PC-3 (cell line): ENCODE measurements around the gene CARMIL1. TPM values are rescaled to one million over a fixed set of nuclear protein-coding genes. Genes with fewer than 3 reads are reported as not detected.

ENCODE experiments used
- ATAC-seq: fragments of 200-7000 bp; cut with Tn5 transposase; 2 replicates; pipeline ENCODE4 v1.9.1; 2020; ENCODE audit warnings: mild to moderate bottlenecking, moderate library complexity
- BruUV-seq: library from RNA; stranded (reverse); fragments of 400-500 nt; replicated peaks from 2 replicates; lab custom pipeline; 2021; lab: Mats Ljungman, UMichigan
- CTCF ChIA-PET: fragments of 300-600 bp; sonication (Branson Sonifier 250); formaldehyde crosslinking; loops from one replicate; lab custom pipeline; 2022; ENCODE audit warnings: antibody characterized with exemption; lab: Charles Lee
- POLR2A ChIA-PET: fragments of 300-600 bp; sonication (Branson Sonifier 250); formaldehyde crosslinking; loops from one replicate; lab custom pipeline; 2022; ENCODE audit warnings: antibody characterized with exemption; ENCODE audit not compliant: unreplicated experiment; lab: Charles Lee
- DNase-seq: peaks from one replicate; pipeline ENCODE4 v3.0.0-alpha.2; 2015
- H2AFZ ChIP-seq: fragments of 300-600 bp; sonication (generic); 2 replicates; pipeline ENCODE4 v1.6.0; 2016; ENCODE audit warnings: antibody characterized with exemption, low read length
- H3F3A ChIP-seq: fragments of 300-600 bp; sonication (generic); one replicate; pipeline ENCODE4 v1.6.0; 2017; ENCODE audit warnings: antibody characterized with exemption, low read length, control low read depth, mild to moderate bottlenecking; ENCODE audit not compliant: unreplicated experiment
- H3K27ac ChIP-seq: fragments of 300-600 bp; sonication (generic); 2 replicates; pipeline ENCODE4 v1.5.1; 2016; ENCODE audit warnings: mild to moderate bottlenecking, low read length
- H3K27me3 ChIP-seq: fragments of 300-600 bp; sonication (generic); 2 replicates; pipeline ENCODE4 v1.6.1; 2016; ENCODE audit warnings: low read length, mixed read lengths
- H3K36me3 ChIP-seq: fragments of 300-600 bp; sonication (generic); 2 replicates; pipeline ENCODE4 v1.6.1; 2016; ENCODE audit warnings: low read depth, mixed run types, low read length, mixed read lengths
- H3K4me1 ChIP-seq: fragments of 300-600 bp; sonication (generic); 2 replicates; pipeline ENCODE4 v1.5.1; 2016; ENCODE audit warnings: low read length; ENCODE audit not compliant: insufficient read depth
- H3K4me2 ChIP-seq: fragments of 300-600 bp; sonication (generic); 2 replicates; pipeline ENCODE4 v1.6.0; 2016; ENCODE audit warnings: low read length
- H3K4me3 ChIP-seq: fragments of 300-600 bp; sonication (generic); 2 replicates; pipeline ENCODE4 v1.5.1; 2016; ENCODE audit warnings: mild to moderate bottlenecking, low read length, mixed read lengths
- H3K79me2 ChIP-seq: fragments of 300-600 bp; sonication (generic); 2 replicates; pipeline ENCODE4 v1.6.1; 2017; ENCODE audit warnings: low read length, mixed read lengths
- H3K9ac ChIP-seq: fragments of 300-600 bp; sonication (generic); 2 replicates; pipeline ENCODE4 v1.6.0; 2016; ENCODE audit warnings: mild to moderate bottlenecking, low read length
- H3K9me2 ChIP-seq: fragments of 300-600 bp; sonication (generic); replicated peaks from 2 replicates; pipeline ENCODE4 v1.6.1; 2016; ENCODE audit warnings: mixed run types, low read length, mixed read lengths
- H3K9me3 ChIP-seq: fragments of 300-600 bp; sonication (generic); 2 replicates; pipeline ENCODE4 v1.6.1; 2016; ENCODE audit warnings: low read length, mixed read lengths
- H4K20me1 ChIP-seq: fragments of 300-600 bp; sonication (generic); 2 replicates; pipeline ENCODE4 v1.6.1; 2016; ENCODE audit warnings: low read length, mixed read lengths
- EZH2 ChIP-seq: fragments of 300-600 bp; sonication (generic); IDR thresholded peaks from one replicate; pipeline ENCODE4 v1.6.1; 2017; ENCODE audit warnings: antibody characterized with exemption, mild to moderate bottlenecking, low read length; ENCODE audit not compliant: unreplicated experiment
- EZH2phosphoT487 ChIP-seq: fragments of 300-600 bp; sonication (generic); IDR thresholded peaks from 2 replicates; pipeline ENCODE4 v1.6.1; 2018; ENCODE audit warnings: mild to moderate bottlenecking, antibody characterized with exemption, low read length, borderline replicate concordance
- intact Hi-C: fragments of 100-400 bp; cut with micrococcal nuclease; formaldehyde crosslinking; loops from 2 replicates; pipeline ENCODE4 v1.9.0; 2023
- total RNA-seq: library from RNA; depleted of rRNA; stranded (reverse); fragments of >200 nt; gene quantifications from 2 replicates; pipeline ENCODE4 v1.2.3, GENCODE V29; 2014
- TF ChIP-seq, protein P1 (sequence below): fragments of 300-600 bp; sonication (generic); conservative IDR thresholded peaks from 2 replicates; pipeline ENCODE4 v1.5.1; 2017; ENCODE audit warnings: antibody characterized with exemption, low read depth, mild to moderate bottlenecking, low read length

The CARMIL1 gene
- total RNA-seq, 1 experiment from 2014 or later: 22.0 TPM

DNA sequence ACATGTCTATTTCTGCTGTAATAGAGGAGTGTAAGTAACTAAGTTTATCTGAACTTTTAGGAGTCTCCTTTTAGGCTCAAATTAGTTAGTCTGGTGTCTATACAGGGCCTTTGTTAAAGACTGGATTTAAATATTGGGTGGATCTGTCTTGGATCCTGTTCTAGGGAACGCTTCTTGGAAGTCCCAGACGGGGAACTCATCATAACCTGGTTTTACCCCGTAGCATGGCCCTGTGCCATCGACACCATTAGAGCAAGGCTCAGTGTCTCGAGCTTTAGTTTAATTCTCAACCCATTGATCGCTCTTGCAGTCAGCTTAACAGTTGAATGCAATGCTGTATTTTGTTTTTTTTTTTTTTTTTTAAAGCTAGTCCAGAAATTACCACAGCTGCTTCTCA, 89.9 kb downstream of the CARMIL1 start:
- Histone ChIP-seq H3K27ac (no peak overlapping the region), H3K79me2 (peaks cover 29% of the 10 kb centered on the region), H3K27me3 (no peaks in the 10 kb centered on the region), H3K9me2 (no peaks in the 10 kb centered on the region), H3K9ac (no peak overlapping the region), H2AFZ (no peak overlapping the region), H3F3A (no peaks in the 10 kb centered on the region), H3K4me1 (peaks cover 11% of the 10 kb centered on the region), H3K4me2 (no peak overlapping the region), H3K9me3 (no peaks in the 10 kb centered on the region), H3K36me3 (no peaks in the 10 kb centered on the region), H4K20me1 (no peaks in the 10 kb centered on the region; the same call in 1 of the 2 replicates), H3K4me3 (no peak overlapping the region)
- TF ChIP-seq EZH2phosphoT487 (no peak), EZH2 (no peak)
- TF ChIP-seq, protein P1, sequence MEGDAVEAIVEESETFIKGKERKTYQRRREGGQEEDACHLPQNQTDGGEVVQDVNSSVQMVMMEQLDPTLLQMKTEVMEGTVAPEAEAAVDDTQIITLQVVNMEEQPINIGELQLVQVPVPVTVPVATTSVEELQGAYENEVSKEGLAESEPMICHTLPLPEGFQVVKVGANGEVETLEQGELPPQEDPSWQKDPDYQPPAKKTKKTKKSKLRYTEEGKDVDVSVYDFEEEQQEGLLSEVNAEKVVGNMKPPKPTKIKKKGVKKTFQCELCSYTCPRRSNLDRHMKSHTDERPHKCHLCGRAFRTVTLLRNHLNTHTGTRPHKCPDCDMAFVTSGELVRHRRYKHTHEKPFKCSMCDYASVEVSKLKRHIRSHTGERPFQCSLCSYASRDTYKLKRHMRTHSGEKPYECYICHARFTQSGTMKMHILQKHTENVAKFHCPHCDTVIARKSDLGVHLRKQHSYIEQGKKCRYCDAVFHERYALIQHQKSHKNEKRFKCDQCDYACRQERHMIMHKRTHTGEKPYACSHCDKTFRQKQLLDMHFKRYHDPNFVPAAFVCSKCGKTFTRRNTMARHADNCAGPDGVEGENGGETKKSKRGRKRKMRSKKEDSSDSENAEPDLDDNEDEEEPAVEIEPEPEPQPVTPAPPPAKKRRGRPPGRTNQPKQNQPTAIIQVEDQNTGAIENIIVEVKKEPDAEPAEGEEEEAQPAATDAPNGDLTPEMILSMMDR: no peak
- no TSS peak for BruUV-seq
- POLR2A ChIA-PET: no interaction called here
- ATAC-seq (no peak), DNase-seq (no peak)
- intact Hi-C loops: loop anchor here (10.0 kb wide), 1 partner anchor 94 kb away; the partner anchor contains the start of gene CARMIL1
- CTCF ChIA-PET: no interaction called here

DNA sequence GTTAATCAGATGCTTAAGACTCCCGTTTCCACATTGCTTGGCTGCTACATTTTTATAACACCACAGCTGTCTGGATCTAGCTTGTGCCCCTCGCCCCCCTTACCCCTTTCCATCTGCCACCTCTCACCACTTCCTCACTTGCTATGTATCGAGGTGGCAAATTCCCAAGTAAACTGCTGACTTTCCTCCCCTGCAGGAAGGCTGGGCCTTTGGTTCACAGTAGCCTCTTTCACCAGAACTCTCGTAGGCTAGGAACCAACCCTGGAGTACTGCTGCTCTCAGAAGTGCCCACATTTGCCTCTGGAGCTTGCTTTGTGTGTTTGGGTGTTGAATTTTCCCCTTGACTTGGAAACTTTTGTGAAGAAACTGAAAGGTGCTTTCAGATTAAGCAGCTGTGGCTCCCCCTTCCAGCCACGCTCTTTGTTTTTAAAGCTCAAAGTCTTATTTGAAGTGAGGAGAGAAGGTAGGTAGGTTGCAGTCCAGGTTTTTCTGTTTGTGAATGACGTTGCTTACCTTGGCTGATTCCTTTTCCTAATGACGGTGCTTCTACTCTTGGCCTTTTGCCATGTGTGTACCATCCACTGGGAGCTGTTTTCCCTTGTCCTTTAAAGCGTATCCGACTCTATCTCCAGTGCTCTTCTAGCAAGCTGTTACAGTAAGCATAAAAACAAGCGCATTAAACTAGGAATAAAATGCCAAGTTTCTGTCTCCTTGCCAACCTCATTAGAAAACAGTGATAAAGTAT, 90.4 kb downstream of the CARMIL1 start:
- Histone ChIP-seq H3K27ac (no peak overlapping the region), H3K79me2 (peaks cover 35% of the 10 kb centered on the region), H3K4me3 (no peak overlapping the region), H3F3A (no peaks in the 10 kb centered on the region), H3K36me3 (no peaks in the 10 kb centered on the region), H3K27me3 (no peaks in the 10 kb centered on the region), H3K9ac (no peak overlapping the region), H3K9me2 (no peaks in the 10 kb centered on the region), H3K4me2 (no peak overlapping the region), H4K20me1 (no peaks in the 10 kb centered on the region; the same call in 1 of the 2 replicates), H2AFZ (no peak overlapping the region), H3K9me3 (no peaks in the 10 kb centered on the region), H3K4me1 (peaks cover 11% of the 10 kb centered on the region)
- no peak for TF ChIP-seq EZH2phosphoT487
- no peak for TF ChIP-seq EZH2
- TF ChIP-seq, protein P1: no peak
- ChIA-PET CTCF (no interaction called here), POLR2A (interaction anchor here (0.6 kb wide), 1 partner anchor 107 kb away, joined by 4 read pairs; no protein-coding TSS in a partner anchor)
- DNase-seq (no peak), ATAC-seq (no peak)
- intact Hi-C loops: loop anchor here (10.0 kb wide), 1 partner anchor 95 kb away; the partner anchor contains the start of gene CARMIL1
- BruUV-seq: no TSS peak
